Endometrium (tissue), 2 donors: ENCODE measurements around the gene DNMT3B.
"Not testable (repeated sequence)": the region's sequence is repeated elsewhere in the genome, so short reads cannot be mapped to it uniquely, and the experiment has no call there.

Experiments used
- FAIRE-seq: peaks from 2 replicates; lab custom pipeline; 2012; peaks lifted over from hg19 to GRCh38; lab: Jason Lieb, UNC
- donor health status: control.
- donor health status: control.

DNMT3B gene

DNA sequence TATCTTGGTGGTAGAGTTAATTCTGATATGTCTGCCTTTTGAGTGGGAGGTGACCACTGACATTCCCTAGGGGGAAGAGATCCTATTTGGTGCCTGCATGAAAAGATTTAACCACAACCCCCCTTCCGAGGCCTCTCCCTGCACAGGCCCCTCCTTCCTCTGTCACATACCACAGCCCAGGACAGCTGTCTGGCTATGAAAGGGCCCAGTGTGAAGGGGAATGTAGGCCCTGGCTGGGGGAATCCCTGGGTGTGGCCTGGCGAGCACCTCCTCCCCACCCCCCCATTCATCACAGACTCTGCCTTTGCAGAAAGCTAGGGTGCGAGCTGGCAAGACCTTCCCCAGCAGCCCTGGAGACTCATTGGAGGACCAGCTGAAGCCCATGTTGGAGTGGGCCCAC, 30.1 kb downstream of the DNMT3B start:
- no peak for FAIRE-seq

- no peak for FAIRE-seq
These were observed 30.7 kb downstream of the DNMT3B start for GRCh38 chr20:32792731-32793458.

- no peak for FAIRE-seq
These were observed 34.3 kb downstream of the DNMT3B start for GRCh38 chr20:32796383-32796948.

GRCh38 chr20:32796981-32797451, 34.8 kb downstream of the DNMT3B start:
- no peak for FAIRE-seq

DNA sequence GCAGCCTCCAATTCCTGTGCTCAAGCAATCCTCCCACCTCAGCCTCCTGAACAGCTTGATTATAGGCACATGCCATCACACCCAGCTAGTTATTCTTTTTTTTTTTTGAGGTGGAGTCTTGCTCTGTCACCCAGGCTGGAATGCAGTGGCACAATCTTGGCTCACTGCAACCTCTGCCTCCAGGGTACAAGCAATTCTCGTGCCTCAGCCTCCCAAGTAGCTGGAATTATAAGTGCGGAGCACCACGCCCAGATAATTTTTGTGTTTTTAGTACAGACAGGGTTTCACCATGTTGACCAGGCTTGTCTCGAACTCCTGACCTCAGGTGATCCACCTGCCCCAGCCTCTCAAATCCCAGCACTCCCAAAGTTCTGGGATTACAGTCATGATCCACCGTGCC, 35.4 kb downstream of the DNMT3B start:
- FAIRE-seq: not testable (repeated sequence)

DNA sequence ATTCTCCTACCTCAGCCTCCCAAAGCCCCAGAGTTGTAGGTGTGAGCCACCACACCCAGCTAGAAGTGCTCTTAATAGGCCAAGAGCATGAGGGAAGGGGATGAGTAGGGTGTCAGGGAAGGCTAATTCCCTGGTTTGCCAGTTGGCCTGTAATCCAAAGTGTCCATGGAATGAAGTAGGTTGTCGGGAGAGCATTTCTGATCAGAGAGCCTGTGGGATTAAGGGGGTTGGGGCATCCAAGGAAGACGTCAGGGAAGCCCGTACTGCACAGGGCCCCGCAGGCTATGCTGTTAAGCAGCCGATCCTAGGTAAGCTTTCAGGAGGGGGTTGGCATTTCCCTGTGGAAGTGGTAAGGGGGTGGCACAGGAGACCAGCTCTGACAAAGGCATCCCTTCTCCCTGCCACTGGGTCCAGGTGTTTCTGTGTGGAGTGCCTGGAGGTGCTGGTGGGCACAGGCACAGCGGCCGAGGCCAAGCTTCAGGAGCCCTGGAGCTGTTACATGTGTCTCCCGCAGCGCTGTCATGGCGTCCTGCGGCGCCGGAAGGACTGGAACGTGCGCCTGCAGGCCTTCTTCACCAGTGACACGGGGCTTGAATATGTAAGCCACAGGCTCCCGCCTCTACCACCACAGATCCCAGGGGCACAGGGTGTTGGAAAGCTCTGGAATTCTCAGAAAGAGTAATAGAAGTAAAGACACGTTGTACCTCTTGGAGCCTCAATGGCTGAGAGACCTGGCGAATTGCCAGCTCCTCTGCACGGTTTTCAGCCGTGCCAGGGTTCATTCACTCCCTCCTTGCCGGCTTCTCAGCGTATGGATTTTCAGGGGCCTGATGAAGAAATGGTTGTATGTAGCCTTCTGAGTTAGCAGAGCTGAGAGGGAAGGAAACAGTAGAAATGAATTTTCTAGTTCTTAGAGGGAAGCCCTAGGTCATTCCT, 36.1 kb downstream of the DNMT3B start:
- no peak for FAIRE-seq

GRCh38 chr20:32803092-32803491, 40.9 kb downstream of the DNMT3B start:
- FAIRE-seq: no peak

DNA sequence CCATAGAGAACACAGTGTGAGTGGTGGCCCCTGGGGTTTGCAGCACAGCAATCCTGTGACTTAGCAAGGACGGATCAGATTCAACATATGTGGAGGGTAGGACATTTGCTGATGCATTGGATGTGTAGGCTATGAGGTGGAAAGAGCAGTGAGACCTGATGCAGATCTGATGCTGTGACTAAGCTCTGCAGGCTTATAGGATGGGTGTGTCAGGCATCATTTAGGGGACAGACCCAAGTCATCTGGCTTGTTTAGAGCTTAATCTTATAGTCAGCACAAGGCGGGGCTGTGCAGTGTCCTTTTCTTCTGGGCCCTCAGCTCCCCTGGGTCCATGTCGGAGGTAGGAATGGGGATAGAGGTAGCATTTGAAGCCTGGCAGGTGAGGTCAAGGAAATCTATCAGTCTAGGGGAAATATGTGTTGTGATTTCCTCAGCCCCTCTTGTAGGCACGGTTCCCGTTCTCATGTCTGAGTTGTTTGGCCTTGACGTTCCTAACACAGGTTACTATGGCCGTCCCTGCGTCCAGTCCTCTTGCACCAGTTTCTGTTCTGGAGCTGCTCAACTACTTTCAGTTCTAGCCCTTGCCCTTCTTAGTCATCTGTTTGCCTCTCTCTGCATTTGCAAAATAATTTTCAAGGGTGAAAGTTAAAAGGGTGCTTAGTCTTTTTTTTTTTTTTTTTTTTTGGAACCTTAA, 42.0 kb downstream of the DNMT3B start:
- no peak for FAIRE-seq

DNA sequence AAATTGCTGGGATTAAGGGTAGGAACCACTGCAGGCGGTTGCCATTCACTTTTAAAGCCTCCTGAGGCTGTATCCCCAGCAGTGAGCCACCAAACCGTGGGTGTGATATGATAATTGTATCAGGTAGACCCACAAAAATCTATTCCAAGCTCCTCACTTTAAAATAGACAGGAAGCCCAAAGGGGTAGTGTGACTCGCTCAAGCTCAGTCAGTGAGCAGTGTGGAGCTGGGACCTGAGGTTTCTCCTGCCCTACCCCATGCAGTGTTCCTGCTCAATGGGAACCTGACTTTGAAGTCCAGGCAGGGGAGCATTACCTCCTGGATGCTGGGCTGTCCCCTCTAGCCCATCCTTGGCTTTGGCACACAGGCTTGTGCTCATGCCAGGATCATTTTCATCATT, 42.6 kb downstream of the DNMT3B start:
- FAIRE-seq: no peak

DNA sequence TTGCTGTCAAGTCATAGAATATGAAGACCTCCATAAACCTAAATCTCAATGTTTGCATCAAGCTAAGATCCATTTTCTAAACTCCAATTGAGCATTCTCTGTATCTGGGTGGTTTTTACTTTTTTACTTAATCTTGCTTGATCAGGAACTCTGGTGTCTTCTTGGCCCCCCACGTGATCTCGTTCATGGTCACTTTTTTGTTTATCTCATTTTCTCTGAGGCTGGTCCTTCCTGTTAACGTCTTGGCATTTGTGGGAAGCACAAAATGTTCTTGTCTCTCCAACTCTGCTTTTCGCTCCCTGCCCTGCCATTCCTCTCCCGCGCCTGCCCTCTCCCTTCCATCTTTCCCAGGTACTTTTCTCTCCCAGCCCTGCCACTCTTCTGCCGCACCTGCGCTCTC, 43.5 kb downstream of the DNMT3B start:
- FAIRE-seq: no peak

DNA sequence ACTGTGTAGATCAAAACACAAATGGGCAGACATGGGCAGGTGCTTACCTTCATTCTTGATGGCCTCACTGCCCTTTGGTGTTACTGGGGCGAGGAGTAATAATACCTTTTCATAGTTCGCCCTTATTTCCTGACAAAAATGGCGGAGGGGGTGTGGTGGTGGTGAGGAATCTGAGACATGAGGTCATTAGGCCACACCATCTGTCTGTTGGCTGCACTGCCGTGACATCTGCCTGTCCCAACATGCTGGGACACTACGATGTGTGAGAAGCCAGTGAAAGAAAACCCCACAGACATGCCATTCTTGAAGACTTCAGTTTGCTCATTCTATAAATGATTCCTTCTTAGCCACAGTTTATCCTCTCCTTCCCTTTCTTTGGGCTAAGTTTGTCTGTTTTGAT, 44.2 kb downstream of the DNMT3B start:
- no peak for FAIRE-seq

DNA sequence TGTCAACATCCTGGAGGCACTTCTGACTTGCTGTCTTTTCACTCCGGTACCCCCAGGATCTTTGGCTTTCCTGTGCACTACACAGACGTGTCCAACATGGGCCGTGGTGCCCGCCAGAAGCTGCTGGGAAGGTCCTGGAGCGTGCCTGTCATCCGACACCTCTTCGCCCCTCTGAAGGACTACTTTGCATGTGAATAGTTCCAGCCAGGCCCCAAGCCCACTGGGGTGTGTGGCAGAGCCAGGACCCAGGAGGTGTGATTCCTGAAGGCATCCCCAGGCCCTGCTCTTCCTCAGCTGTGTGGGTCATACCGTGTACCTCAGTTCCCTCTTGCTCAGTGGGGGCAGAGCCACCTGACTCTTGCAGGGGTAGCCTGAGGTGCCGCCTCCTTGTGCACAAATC, 45.5 kb downstream of the DNMT3B start:
- no peak for FAIRE-seq

GRCh38 chr20:32808438-32808837, 46.3 kb downstream of the DNMT3B start:
- no peak for FAIRE-seq

DNA sequence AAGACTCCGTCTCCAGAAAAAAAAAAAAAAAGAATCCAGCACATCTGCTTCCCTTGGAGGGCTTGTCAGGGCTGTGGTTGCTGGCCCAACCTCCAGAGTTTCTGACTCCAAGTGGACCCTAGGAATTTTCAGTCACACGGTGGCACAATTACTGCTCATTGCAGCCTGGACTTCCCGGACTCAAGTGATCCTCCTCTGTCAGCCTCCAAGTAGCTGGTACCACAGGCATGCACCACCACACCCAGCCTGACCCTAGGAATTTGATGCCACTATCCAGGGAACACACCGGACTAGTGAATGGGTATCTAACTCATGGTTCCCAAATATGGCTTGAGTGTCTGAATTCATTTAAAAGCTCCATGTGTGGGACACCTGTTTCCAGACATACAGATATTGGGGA, 47.7 kb downstream of the DNMT3B start:
- no peak for FAIRE-seq

- no peak for FAIRE-seq
These were observed 48.8 kb downstream of the DNMT3B start for GRCh38 chr20:32810941-32811340.

- no peak for FAIRE-seq
These were observed 49.7 kb downstream of the DNMT3B start for GRCh38 chr20:32811886-32812285.

- no peak for FAIRE-seq
These were observed 58.0 kb downstream of the DNMT3B start for GRCh38 chr20:32819992-32820697.

DNA sequence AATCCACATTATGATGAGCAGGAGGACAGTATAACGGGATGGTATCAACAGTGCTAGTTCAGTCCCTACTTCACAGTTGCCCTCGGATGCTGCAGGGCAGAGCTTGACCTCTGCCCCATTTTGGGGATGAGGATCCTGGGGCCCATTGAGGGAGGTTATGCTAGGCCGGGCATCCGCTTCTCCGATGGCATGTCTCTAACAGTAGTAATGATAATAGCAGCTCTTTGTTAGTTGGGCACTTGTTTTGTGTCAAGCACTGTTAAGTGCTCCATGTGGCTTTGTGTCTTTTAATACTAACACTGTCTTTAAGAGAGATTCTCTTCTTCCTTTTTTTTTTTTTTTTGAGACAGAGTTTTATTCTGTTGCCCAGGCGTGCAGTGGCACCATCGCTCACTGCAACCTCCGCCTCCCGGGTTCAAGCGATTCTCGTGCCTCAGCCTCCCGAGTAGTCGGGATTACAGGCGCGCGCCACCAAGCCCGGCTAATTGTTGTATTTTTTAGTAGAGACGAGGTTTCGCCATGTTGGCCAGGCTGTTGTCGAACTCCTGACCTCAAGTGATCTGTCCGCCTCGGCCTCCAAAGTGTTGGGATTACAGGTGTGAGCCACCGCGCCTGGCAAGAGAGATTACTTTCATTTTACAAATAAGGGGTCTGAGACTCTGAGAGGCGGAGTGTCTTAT, 58.7 kb downstream of the DNMT3B start:
- FAIRE-seq: no peak

GRCh38 chr20:32822225-32822624, 60.0 kb downstream of the DNMT3B start:
- no peak for FAIRE-seq

- FAIRE-seq: no peak
These were observed 60.9 kb downstream of the DNMT3B start for GRCh38 chr20:32823078-32823477.
